Ectodermal cell (in vitro differentiated cells): ENCODE measurements around the gene FMO4. TPM values are rescaled to one million over a fixed set of nuclear protein-coding genes. Genes with fewer than 3 reads are reported as not detected.

Experiments
- H3K27ac ChIP-seq: 2 replicates; pipeline ENCODE4 v1.7.0; 2013; ENCODE audit warnings: mild to moderate bottlenecking, low read depth, low read length; ENCODE audit not compliant: insufficient read depth, poor library complexity, severe bottlenecking
- H3K27me3 ChIP-seq: 2 replicates; pipeline ENCODE4 v1.7.0; 2013; ENCODE audit warnings: mild to moderate bottlenecking, low read length; ENCODE audit not compliant: insufficient read depth, control insufficient read depth, poor library complexity, severe bottlenecking
- H3K36me3 ChIP-seq: one replicate; pipeline ENCODE4 v1.7.0; 2013; ENCODE audit warnings: low read length; ENCODE audit not compliant: control insufficient read depth, insufficient read depth
- H3K4me1 ChIP-seq: one replicate; pipeline ENCODE4 v1.7.0; 2013; ENCODE audit warnings: low read length; ENCODE audit not compliant: control insufficient read depth, insufficient read depth
- H3K4me3 ChIP-seq: 2 replicates; pipeline ENCODE4 v1.7.0; 2013; ENCODE audit warnings: low read depth, low read length, control low read depth; ENCODE audit not compliant: insufficient read depth
- H3K9me3 ChIP-seq: 2 replicates; pipeline ENCODE4 v1.7.0; 2013; ENCODE audit warnings: mild to moderate bottlenecking, low read length, moderate library complexity; ENCODE audit not compliant: control insufficient read depth
- WGBS, 2 experiments: methylation state at CpG; one replicate each; pipeline ENCODE4 v1.1.7; 2013; ENCODE audit warnings: missing lambda C conversion rate in 2 of 2; 5-methylcytosine and 5-hydroxymethylcytosine counted together
- polyA plus RNA-seq, 4 experiments: library from polyadenylated mRNA; stranded (reverse); fragments of 50-300 nt; gene quantifications; one replicate each; pipeline ENCODE4 v1.2.3, GENCODE V29; 2013

FMO4 gene
- 3.8 TPM for polyA plus RNA-seq (2013, experiment 1 of 4)
- 3.3 TPM for polyA plus RNA-seq (2013, experiment 2 of 4)
- 3.4 TPM for polyA plus RNA-seq (2013, experiment 3 of 4)
- polyA plus RNA-seq (2013, experiment 4 of 4) = 4.9 TPM

DNA sequence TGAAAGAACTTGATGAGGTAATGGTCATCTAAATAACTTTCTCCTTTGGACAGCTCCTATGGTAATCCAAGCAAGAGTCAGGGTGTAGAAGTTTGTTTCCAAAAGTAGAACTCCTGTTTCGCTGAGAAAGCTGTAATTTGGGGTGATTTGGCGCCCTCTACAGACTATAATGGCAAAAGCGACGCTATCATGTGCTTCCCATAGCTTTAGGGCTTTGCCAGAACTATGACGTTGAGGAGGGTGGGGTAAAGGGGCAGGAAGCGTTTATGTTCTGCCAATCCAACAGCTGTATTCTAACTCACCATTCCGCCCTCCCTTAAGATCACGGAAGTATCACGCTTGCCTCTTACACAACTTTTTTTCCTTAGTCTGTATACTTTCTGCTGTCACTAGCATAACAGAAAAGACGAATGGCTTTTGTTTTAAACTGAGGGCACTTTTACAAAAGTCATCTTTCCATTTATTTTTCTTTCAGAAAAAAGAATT, at the start of gene FMO4:
TSS of gene FMO4 (plus strand) at position 349 of the 486 bp plus-strand sequence. CDS start 5,643 bp downstream, outside the sequence.
- Histone ChIP-seq H3K4me1 (peaks cover 6% of the 10 kb centered on the region), H3K4me3 (peak within 1 kb of the TSS; percentile 28), H3K27me3 (no peaks in the 10 kb centered on the region), H3K36me3 (no peaks in the 10 kb centered on the region), H3K9me3 (peaks cover 2% of the 10 kb centered on the region), H3K27ac (no peak within 1 kb of the TSS)
- WGBS, 2 experiments = 3 to 7% methylated on average over 10 of the region's 10 CpGs

GRCh38 chr1:171265686-171266085, 48.3 kb upstream of the FMO4 start:
- Histone ChIP-seq H3K9me3 (no peaks in the 10 kb centered on the region), H3K4me3 (no peak overlapping the region), H3K27me3 (no peaks in the 10 kb centered on the region), H3K4me1 (no peaks in the 10 kb centered on the region), H3K36me3 (no peaks in the 10 kb centered on the region), H3K27ac (no peak overlapping the region)
- WGBS, 2 experiments = 100% methylated on average over 1 of the region's 2 CpGs; no CpG with 5 or more reads in 1 of the 2 experiments

DNA sequence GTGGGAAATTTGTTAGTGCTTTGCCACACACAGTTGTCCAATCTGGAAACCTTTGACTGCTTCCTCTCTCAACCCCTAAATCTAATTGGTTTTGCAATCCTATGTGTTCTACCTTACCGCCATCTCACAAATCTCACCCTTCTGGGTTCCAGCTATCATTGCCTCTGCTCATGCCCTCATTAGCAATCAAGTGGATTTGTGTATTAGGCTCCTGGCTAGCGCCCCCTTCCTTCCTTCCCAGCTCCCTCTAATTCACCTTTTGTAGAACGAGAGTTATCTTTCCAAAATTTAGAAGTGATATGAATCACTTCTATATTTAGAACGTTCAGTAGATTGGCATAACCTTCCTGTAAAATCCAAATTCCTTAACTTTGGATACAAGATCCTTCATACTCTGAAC, 47.1 kb upstream of the FMO4 start:
- no peak overlapping the region for H3K27ac ChIP-seq
- no peaks in the 10 kb centered on the region for H3K27me3 ChIP-seq
- 90% methylated on average over 4 of the region's 4 CpGs for WGBS, 2 experiments
- H3K4me3 ChIP-seq = no peak overlapping the region
- no peaks in the 10 kb centered on the region for H3K4me1 ChIP-seq
- no peaks in the 10 kb centered on the region for H3K36me3 ChIP-seq
- H3K9me3 ChIP-seq = no peaks in the 10 kb centered on the region

- Histone ChIP-seq H3K4me1 (no peaks in the 10 kb centered on the region), H3K9me3 (no peaks in the 10 kb centered on the region), H3K36me3 (no peaks in the 10 kb centered on the region), H3K27me3 (no peaks in the 10 kb centered on the region), H3K4me3 (no peak overlapping the region), H3K27ac (no peak overlapping the region)
- WGBS, 2 experiments = 90 to 95% methylated on average over 1 of the region's 1 CpG
These were observed 46.6 kb upstream of the FMO4 start for GRCh38 chr1:171267391-171267790.

GRCh38 chr1:171270806-171271205, 43.2 kb upstream of the FMO4 start:
- WGBS, 2 experiments = 93 to 94% methylated on average over 2 of the region's 2 CpGs
- Histone ChIP-seq H3K9me3 (no peaks in the 10 kb centered on the region), H3K36me3 (no peaks in the 10 kb centered on the region), H3K4me1 (no peaks in the 10 kb centered on the region), H3K27me3 (no peaks in the 10 kb centered on the region), H3K4me3 (no peak overlapping the region), H3K27ac (no peak overlapping the region)

- Histone ChIP-seq H3K27me3 (no peaks in the 10 kb centered on the region), H3K4me3 (no peak overlapping the region), H3K4me1 (no peaks in the 10 kb centered on the region), H3K9me3 (no peaks in the 10 kb centered on the region), H3K27ac (no peak overlapping the region), H3K36me3 (no peaks in the 10 kb centered on the region)
- 86 to 100% methylated on average over 1 of the region's 2 CpGs for WGBS, 2 experiments
These were observed 36.4 kb upstream of the FMO4 start for GRCh38 chr1:171277534-171277933.

GRCh38 chr1:171279234-171279633, 34.7 kb upstream of the FMO4 start:
- Histone ChIP-seq H3K9me3 (no peaks in the 10 kb centered on the region), H3K27me3 (no peaks in the 10 kb centered on the region), H3K4me3 (no peak overlapping the region), H3K27ac (no peak overlapping the region), H3K36me3 (no peaks in the 10 kb centered on the region), H3K4me1 (no peaks in the 10 kb centered on the region)
- WGBS, 2 experiments = 86 to 87% methylated on average over 2 of the region's 2 CpGs

GRCh38 chr1:171279678-171280077, 34.3 kb upstream of the FMO4 start:
- no peak overlapping the region for H3K27ac ChIP-seq
- no peak overlapping the region for H3K4me3 ChIP-seq
- H3K4me1 ChIP-seq = no peaks in the 10 kb centered on the region
- 74 to 94% methylated on average over 2 to 3 of the region's 3 CpGs for WGBS, 2 experiments
- H3K27me3 ChIP-seq = no peaks in the 10 kb centered on the region
- H3K36me3 ChIP-seq = no peaks in the 10 kb centered on the region
- no peaks in the 10 kb centered on the region for H3K9me3 ChIP-seq

GRCh38 chr1:171280599-171280998, 33.4 kb upstream of the FMO4 start:
- Histone ChIP-seq H3K27ac (no peak overlapping the region), H3K4me1 (no peaks in the 10 kb centered on the region), H3K27me3 (no peaks in the 10 kb centered on the region), H3K4me3 (no peak overlapping the region), H3K9me3 (no peaks in the 10 kb centered on the region), H3K36me3 (no peaks in the 10 kb centered on the region)
- WGBS, 2 experiments = 93 to 95% methylated on average over 7 of the region's 7 CpGs

GRCh38 chr1:171286032-171286705, 27.8 kb upstream of the FMO4 start:
- 83 to 92% methylated on average over 4 of the region's 4 CpGs for WGBS, 2 experiments

More at GRCh38 chr1:171286032-171286705, 27.8 kb upstream of the FMO4 start:
- H3K36me3 ChIP-seq = no peaks in the 10 kb centered on the region
- no peak overlapping the region for H3K4me3 ChIP-seq
- no peaks in the 10 kb centered on the region for H3K4me1 ChIP-seq
- no peaks in the 10 kb centered on the region for H3K9me3 ChIP-seq
- H3K27me3 ChIP-seq = no peaks in the 10 kb centered on the region
- H3K27ac ChIP-seq = no peak overlapping the region
